HCT116 (cell line): ENCODE results near the gene KRTAP12-2.

Experiments used
- EZH2 ChIP-seq: fragments of 200-600 bp; sonication (generic); IDR thresholded peaks from 2 replicates; pipeline ENCODE4 v1.6.1; 2017; ENCODE audit warnings: antibody characterized with exemption, mixed run types
- POLR2A ChIP-seq: IDR thresholded peaks from 2 replicates; pipeline ENCODE4 v1.7.0; 2011; ENCODE audit warnings: borderline replicate concordance; ENCODE audit not compliant: insufficient read depth, insufficient read length; ENCODE audit errors: extremely low read depth
- RAD21 ChIP-seq: IDR thresholded peaks from 2 replicates; pipeline ENCODE4 v1.6.1; 2012; ENCODE audit warnings: low read depth, mild to moderate bottlenecking
- REST ChIP-seq: IDR thresholded peaks from 2 replicates; pipeline ENCODE4 v1.6.1; 2012; ENCODE audit warnings: low read depth
- YY1 ChIP-seq: IDR thresholded peaks from 2 replicates; pipeline ENCODE4 v1.6.1; 2011; ENCODE audit warnings: low read length, low read depth, moderate library complexity, mild to moderate bottlenecking; ENCODE audit not compliant: insufficient replicate concordance; ENCODE audit errors: extremely low read depth
- ZBTB33 ChIP-seq: IDR thresholded peaks from 2 replicates; pipeline ENCODE4 v1.6.1; 2011; ENCODE audit warnings: mild to moderate bottlenecking, low read length, moderate library complexity; ENCODE audit not compliant: insufficient replicate concordance; ENCODE audit errors: extremely low read depth
- ZNF274 ChIP-seq: fragments of 200-500 bp; sonication (Bioruptor generic); IDR thresholded peaks from 2 replicates; pipeline ENCODE4 v1.6.1; 2014; ENCODE audit warnings: mild to moderate bottlenecking, low read depth, low read length, inconsistent platforms
- TF ChIP-seq, protein P1 (sequence below), 3 experiments: fragments of 200-600 bp in 1 of 3; sonication (generic) in 1 of 3; IDR thresholded peaks in 2 of 3; conservative IDR thresholded peaks in 1 of 3; 2 replicates each; pipeline ENCODE4 v1.5.1; 2012 to 2017; ENCODE audit warnings: low read depth in 2 of 3, low read length in 2 of 3, antibody characterized with exemption in 1 of 3, borderline replicate concordance in 1 of 3, control low read depth in 1 of 3, mild to moderate bottlenecking in 1 of 3, mixed read lengths in 1 of 3, mixed run types in 1 of 3, moderate library complexity in 1 of 3; ENCODE audit not compliant: insufficient read depth in 1 of 3
- TF ChIP-seq, protein P2 (sequence below): IDR thresholded peaks from 2 replicates; pipeline ENCODE4 v1.6.1; 2012
- TF ChIP-seq, protein P3 (sequence below): IDR thresholded peaks from 2 replicates; pipeline ENCODE4 v1.6.1; 2012

GRCh38 chr21:44639331-44639655, 27.4 kb downstream of the KRTAP12-2 start:
- TF ChIP-seq, protein P1, sequence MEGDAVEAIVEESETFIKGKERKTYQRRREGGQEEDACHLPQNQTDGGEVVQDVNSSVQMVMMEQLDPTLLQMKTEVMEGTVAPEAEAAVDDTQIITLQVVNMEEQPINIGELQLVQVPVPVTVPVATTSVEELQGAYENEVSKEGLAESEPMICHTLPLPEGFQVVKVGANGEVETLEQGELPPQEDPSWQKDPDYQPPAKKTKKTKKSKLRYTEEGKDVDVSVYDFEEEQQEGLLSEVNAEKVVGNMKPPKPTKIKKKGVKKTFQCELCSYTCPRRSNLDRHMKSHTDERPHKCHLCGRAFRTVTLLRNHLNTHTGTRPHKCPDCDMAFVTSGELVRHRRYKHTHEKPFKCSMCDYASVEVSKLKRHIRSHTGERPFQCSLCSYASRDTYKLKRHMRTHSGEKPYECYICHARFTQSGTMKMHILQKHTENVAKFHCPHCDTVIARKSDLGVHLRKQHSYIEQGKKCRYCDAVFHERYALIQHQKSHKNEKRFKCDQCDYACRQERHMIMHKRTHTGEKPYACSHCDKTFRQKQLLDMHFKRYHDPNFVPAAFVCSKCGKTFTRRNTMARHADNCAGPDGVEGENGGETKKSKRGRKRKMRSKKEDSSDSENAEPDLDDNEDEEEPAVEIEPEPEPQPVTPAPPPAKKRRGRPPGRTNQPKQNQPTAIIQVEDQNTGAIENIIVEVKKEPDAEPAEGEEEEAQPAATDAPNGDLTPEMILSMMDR (IDR thresholded peaks at IDR 0.05 in 2 of 3, conservative IDR thresholded peaks at IDR 0.05 in 1 of 3; ENCODE audit: borderline replicate concordance in 1 of 3, insufficient read depth in 1 of 3, low read depth in 2 of 3, low read length in 2 of 3), result no peak
- TF ChIP-seq POLR2A (no peak), REST (no peak), YY1 (no peak), EZH2 (no peak), ZNF274 (no peak), ZBTB33 (no peak), RAD21 (no peak)
- TF ChIP-seq, protein P2, sequence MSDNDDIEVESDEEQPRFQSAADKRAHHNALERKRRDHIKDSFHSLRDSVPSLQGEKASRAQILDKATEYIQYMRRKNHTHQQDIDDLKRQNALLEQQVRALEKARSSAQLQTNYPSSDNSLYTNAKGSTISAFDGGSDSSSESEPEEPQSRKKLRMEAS, result no peak
- TF ChIP-seq, protein P3, sequence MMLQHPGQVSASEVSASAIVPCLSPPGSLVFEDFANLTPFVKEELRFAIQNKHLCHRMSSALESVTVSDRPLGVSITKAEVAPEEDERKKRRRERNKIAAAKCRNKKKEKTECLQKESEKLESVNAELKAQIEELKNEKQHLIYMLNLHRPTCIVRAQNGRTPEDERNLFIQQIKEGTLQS, result no peak
